GM21515 (cell line): Measurements from ENCODE around the gene PLD2.
A peak's percentile ranks its signal among the peaks of the same experiment; 100 is the strongest.

Source experiments
- ATAC-seq: cut with Tn5 transposase; IDR thresholded peaks from one replicate; pipeline ENCODE4 v1.9.1; 2021; ENCODE audit not compliant: unreplicated experiment

Gene PLD2, protein sequence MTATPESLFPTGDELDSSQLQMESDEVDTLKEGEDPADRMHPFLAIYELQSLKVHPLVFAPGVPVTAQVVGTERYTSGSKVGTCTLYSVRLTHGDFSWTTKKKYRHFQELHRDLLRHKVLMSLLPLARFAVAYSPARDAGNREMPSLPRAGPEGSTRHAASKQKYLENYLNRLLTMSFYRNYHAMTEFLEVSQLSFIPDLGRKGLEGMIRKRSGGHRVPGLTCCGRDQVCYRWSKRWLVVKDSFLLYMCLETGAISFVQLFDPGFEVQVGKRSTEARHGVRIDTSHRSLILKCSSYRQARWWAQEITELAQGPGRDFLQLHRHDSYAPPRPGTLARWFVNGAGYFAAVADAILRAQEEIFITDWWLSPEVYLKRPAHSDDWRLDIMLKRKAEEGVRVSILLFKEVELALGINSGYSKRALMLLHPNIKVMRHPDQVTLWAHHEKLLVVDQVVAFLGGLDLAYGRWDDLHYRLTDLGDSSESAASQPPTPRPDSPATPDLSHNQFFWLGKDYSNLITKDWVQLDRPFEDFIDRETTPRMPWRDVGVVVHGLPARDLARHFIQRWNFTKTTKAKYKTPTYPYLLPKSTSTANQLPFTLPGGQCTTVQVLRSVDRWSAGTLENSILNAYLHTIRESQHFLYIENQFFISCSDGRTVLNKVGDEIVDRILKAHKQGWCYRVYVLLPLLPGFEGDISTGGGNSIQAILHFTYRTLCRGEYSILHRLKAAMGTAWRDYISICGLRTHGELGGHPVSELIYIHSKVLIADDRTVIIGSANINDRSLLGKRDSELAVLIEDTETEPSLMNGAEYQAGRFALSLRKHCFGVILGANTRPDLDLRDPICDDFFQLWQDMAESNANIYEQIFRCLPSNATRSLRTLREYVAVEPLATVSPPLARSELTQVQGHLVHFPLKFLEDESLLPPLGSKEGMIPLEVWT

DNA sequence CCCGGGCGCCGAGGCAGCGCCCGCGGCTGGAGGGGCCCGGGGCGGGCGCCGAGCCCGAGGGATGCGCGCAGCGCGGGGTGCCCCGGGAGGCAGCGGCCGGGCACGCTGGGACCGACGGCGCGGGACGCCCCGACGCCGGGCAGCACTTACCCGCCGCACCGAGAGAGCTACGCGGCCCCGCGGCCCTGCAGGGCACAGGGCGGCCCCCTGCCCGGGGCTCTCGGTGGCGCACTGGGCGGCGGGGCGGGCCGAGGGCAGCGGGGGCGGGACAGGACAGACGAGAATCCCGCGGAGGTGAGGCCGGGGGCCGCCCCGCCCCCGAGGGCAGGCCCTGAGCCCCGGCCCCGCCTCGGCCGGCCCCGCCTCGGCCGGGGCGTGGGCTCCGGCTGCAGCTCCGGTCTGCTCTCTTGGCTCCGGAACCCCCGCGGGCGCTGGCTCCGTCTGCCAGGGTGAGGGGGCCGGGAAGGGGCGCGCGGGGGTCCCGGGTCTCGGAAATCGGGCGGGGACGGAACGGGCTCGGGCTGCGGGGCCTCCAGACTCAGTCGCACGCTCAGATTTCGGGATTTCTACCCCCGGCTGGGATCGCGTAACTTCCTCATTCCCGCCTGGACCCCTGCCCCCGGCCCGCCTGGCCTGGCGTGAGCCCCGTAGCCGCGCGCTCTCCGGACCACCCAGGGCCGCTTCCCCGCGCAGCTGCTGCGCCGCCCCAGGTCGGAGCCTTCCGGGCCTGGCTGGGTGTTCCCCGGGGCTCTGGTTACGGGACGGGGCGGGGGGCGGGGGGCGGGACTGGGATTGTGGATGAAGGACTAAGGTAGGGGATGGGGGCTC, at the start of gene PLD2:
PLD2 (plus strand) TSS at position 376 of the 828 bp plus-strand sequence. CDS start 621 bp downstream, outside the sequence.
- ATAC-seq: peak; percentile 80

DNA sequence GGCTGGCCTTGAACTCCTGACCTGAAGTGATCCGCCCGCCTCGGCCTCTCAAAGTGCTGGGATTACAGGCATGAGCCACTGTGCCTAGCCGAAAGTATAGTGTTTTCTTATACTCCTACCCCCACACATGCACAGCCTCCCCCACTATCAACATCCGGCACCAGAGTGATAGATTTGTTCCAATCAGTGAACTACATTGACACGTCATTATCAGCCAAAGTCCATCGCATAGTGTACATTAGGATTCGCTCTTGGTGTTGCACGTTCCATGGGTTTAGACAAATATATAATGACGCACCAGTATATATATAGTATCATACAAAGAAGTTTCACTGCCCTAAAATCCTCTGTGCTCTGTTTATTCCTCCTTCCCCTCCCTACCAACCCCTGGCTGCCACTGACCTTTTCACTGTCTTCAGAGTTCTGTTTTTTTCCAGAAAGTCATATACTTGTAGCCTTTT, 47.1 kb upstream of the PLD2 start:
- ATAC-seq: no peak

DNA sequence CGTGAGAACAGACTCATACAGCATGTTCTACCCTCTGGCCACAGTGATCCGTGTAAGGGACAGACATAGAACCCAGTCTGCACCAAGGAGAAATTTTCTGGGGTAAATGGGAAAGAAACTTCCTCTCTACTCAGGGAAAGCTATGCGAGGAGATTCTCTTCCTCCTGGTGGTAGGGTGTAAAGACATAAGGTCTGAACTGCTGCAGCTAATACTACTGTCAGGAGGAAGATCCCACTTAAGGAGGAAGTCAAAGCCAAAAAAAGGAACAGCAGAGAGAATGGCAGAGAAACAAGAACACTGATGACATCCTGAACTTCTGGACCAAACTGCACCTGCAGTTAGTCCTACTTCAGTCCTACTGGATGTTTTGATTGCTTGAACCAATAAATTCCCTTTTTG, 42.4 kb upstream of the PLD2 start:
- ATAC-seq: no peak

DNA sequence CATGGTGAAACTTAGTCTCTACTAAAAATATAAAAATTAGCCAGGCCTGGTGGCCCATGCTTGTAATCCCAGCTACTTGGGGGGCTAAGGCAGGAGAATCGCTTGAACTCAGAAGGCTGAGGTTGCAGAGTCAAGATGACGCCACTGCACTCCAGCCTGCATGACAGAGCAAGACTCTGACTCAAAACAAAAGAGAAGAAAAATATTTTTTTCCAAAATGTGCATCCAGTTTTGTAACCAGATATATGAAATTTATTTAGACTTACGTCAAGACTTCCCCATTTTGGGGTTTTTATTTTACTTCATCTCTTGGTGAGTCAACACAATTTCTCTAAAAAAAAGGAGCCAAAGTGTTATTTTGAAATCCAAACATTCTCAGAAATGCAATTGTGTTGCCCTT, 40.8 kb upstream of the PLD2 start:
- ATAC-seq: no peak

DNA sequence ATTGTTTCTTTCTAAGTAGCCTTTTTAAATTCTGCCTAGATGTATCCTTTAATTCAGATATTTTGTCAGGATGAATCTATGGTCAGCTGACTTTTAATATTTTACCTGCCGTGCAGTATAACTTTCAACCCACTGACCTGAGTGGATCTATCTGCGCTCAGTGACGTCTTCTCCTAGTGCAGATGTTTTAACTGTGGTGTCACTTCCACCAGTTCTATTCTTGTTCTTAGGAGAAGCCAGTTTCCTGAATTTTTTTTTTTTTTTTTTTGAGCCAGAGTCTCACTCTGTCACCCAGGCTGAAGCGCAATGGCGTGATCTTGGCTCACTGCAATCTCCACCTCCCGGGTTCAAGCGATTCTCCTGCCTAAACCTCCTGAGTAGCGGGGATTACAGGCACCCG, 40.2 kb upstream of the PLD2 start:
- no peak for ATAC-seq

DNA sequence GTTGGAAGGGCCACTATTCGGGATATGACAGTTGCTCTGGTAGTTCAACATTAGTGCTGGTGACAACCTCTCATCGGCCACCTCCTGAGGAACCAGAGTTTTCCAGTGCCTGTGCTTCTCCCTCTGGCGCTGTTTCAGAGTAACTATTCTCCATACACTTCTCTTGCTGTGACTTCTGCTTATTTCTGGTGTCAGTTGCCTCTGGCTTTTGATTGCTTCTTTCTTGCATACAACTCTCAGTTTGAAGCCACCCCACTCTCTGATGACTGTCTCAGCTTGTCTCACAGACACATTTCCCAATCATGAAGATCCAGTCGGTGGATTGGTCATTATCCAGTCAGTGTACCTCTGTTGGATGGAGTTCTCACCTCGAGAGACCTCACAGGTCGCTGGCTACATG, 38.7 kb upstream of the PLD2 start:
- no peak for ATAC-seq

DNA sequence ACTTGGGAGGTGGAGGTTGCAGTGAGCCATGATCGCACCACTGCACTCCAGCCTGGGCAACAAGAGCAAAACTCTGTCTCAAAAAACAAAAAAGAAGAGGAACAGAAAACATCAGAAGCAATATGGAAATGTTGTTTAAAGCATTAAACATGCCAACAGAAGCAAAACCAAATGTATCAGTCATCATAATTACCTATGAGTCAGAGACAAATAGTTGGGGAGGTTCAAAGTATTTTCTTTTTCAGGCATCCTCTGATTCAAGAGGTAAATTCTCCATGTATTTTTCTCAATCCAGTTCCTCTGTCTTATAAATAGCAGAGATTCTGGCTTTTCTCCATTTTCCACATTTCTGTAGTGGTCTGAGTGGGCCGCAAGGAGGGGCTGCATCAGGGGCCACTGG, 37.3 kb upstream of the PLD2 start:
- no peak for ATAC-seq

DNA sequence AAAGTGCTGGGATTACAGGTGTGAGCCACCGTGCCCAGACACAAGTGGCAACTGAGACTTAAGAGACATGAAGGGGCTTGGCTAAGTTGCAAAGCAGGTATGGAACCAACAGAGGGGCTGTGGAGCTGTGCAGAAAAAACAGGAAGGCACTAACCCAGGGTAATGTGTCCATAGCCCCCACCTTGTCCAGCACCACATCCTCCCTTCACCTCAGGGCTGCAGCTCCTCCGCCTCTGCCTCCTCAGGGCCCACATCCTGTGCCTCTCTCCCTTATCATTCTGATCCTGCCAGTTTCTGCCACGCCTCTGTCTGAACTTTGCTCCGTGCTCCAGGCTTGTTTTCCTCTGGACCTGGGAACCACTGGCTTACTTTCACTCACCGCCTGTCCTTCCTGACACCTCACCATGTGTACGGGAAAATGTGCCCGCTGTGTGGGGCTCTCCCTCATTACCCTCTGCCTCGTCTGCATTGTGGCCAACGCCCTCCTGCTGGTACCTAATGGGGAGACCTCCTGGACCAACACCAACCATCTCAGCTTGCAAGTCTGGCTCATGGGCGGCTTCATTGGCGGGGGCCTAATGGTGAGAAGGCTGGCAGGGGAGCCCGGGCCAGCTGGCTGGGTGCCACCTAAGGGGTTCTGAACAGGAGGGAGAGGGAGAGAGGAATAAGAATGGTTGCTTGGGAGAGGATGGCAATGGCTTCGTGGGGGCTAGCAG, 35.3 kb upstream of the PLD2 start, which contains the start of gene TM4SF5:
TM4SF5 (plus strand) TSS at position 368 of the 716 bp plus-strand sequence; CDS start at position 405, 37 bp downstream.
- ATAC-seq: no peak

DNA sequence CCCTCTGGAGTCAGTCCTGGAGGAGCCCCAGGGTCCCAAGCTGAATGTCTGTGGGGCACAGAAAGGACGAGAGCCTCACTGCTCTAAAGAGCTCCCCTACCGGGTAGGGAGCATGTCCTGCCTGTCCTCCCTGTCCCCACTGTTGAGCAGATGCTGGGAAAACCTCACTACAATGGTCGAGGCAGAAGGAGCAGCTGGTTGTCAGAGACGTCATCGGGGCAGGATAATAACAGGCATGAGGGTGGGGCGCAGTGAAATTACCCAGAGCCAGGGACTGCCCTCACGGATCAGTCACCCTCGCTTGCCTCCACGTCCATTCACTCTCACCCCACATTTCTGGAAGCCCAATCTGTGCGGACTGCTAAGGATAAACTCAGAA, 34.7 kb upstream of the PLD2 start:
- ATAC-seq: no peak

DNA sequence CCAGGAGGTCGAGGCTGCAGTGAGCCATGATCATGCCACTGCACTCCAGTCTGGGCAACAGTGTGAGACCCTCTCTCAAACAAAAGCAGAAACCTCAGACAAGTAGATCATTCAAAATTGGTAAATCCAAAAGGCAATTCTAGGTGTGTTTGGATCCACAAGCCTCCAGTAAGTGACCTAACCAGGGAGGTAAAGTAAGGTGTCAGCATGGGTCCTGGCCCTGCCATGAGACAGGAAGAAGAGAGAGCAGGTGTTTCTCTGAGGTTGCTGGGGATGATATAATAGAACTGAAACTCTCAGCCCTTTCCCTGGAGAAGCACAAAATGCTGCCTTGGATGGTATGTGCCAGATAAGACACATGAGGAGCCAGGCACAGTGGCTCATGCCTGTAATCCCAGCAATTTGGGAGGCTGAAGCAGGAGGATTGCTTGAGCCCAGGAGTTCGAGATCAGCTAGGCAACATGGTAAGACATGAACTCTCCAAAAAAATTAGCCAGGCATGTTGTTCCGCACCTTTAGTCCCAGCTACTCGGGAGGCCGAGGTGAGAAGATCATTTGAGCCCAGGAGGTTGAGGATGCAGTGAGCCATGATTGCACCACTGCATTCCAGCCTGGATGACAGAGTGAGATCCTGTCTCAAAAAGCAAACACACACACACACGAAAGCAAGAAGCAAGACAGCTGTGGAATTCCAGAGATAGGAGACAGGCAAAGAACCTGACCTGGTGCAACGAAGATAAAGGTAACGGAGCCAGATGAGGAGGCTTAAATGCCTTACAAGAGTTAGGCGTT, 28.8 kb upstream of the PLD2 start:
- no peak for ATAC-seq

DNA sequence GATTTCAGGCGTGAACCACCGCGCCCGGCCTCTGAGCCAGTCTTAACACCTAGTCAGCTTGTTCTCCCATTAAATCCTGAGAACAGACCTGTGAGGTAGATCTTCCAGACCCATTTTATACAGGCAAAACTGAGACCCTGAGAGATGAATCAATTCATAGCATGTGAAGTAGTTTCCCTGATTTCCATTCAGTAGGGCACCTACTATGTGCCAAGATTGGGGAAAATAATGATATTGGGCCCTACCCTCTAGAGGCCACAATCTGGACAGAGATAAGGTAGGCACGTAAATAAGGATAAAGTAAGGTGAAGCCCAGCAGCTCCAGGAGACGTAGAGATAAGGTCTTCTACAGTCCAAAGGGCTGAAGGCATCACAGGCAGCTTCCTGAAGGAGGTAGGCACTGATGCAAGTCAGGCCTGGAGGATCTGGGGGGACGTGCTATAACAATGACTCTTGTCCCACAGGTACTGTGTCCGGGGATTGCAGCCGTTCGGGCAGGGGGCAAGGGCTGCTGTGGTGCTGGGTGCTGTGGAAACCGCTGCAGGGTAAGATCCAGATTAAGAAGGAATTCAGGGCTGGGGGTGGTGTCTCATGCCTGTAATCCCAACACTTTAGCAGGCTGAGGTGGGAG, 26.5 kb upstream of the PLD2 start:
- ATAC-seq: no peak

DNA sequence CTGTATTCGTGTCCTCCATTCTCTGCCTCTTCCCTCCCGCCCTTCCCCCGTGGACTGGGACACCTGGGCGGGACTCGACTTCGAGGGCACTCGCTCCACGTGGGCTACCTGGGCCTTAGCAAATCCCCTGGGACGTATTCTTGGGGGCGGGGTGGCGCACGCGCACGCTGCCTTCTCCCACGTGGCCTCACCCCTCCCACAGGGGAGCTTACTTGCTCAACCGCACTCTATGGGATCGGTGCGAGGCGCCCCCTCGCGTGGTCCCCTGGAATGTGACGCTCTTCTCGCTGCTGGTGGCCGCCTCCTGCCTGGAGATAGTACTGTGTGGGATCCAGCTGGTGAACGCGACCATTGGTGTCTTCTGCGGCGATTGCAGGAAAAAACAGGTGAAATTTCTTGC, 24.3 kb upstream of the PLD2 start:
- no peak for ATAC-seq

DNA sequence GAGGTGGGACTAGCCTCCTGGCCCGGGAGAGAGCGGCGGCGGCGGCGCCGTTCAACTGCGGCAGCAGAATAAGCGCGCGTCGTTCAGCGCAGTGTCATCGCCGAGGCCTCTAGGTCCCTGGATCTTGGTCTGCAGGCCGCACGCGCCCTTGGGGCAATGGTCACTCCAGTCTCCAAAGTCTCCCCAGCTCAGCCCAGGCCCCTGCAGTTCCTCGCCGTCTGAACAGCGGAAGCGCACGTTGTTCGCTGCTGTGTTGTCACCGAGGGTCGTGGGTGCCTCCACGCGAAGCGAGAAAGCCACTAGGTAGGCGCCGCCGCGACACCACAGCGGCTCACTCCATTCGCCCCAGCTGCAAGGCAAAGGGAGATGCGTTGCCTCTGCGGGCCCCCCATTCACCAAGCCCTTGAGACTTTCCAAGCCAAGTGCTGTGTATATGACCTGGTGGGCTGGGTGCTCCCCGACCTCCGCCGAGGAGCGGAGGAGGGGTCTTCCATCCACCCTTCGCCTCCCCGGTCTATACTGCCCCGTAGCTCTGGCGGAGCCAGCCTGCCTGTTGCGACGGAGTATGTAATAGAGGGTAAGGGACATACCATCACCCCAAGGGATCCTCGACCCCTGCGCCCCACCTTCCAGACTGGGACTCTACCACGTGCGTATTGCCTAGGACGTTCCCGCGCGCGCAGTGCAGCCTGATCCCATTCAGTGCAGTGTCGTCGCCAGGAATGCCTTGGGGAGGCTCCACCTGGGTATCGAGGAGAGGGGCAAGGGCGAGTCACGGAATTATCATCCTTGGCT, 21.4 kb upstream of the PLD2 start:
- ATAC-seq: no peak

DNA sequence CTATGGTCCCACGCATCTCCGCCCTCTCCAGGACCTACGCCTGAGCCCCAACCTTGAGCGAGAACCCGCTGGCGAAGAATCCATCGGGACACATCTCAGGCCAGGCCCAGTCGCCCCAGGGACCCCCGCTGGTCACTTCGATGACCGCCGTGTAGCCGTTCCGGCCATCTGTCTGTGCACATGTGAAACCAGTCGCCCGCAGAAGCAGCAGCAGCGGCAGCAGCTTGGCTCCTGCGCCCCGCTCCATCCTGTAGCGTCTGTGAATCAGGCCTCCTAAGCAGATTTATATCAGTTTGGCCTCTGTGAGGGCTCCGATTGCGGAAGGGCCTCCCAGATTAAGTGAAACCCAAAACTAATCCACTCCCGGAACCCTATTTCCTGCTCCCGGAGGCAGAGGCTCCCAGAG, 20.8 kb upstream of the PLD2 start, which contains the start of gene VMO1:
VMO1 (minus strand) TSS at position 259 of the 406 bp plus-strand sequence; CDS start at position 247, 12 bp downstream.
- no peak for ATAC-seq

DNA sequence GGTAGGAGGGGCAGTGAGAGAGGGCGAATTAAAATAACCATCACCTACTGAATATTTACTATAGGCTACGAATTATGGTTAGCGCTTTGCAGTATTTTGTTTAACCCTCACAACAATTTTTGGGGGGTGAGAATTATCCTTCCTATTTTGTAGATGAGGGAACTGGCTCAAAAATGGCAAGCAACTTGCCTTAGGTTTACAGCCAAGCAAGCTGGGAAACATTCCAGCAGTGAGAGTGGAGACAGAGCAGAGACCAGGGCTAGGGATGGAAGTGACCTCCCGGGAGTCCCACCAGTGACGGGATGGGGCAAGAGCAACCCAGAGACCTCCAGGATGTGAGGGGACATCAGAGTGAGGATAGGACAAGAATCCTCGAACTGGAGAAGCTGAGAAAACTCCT, 20.4 kb upstream of the PLD2 start:
- ATAC-seq: no peak

DNA sequence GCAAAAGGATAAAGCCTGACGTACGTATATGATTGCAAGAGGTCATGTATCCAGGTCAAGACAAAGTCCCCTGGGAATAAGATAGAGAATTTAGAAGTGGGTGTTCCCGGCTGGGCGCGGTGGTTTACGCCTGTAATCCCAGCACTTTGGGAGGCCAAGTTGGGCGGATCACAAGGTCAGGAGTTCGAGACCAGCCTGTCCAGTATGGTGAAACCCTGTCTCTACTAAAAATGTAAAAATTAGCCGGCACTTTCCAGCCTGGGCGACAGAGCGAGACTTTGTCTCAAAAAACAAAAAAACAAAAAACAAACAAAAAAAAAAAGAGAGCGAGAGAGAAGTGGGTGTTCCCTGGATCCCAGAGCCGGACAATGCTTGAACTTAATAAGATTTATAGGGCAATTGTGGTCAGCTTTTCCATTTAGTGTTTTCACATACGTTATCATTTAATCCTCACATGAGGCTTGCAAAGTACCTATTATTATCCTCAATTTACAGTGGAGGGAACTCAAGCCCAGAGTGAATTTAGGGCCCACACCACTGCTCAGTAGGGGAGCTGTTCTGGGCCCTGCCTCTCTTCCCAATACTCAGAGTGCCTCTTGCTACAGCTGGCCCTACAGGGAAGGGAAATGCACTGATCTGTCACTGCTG, 18.7 kb upstream of the PLD2 start:
- ATAC-seq: no peak
